ENCODE results near the gene CACNA2D4.

DNA sequence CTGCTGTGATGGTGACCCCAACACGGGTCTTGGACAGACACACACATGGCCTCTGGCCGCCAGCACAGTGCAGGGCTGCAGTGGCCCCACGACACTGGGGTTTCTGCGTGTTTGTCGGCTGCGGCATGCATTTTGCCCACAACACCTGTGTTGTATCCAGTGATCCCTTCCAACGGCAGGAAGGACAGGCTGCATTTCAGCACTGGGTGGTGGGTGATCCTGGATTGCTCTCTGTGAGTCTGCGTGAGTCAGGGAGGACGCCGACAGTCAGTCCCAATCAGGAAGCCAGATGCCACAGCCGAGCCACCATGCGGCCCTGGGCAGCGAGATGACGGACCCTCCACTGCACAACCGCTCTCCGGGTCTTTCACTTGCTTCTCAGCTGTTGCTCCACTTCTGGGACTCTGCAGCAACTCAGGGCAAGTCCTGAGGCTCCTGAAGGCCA is 77.4 kb downstream of the CACNA2D4 start:
- TF ChIP-seq, protein P1, sequence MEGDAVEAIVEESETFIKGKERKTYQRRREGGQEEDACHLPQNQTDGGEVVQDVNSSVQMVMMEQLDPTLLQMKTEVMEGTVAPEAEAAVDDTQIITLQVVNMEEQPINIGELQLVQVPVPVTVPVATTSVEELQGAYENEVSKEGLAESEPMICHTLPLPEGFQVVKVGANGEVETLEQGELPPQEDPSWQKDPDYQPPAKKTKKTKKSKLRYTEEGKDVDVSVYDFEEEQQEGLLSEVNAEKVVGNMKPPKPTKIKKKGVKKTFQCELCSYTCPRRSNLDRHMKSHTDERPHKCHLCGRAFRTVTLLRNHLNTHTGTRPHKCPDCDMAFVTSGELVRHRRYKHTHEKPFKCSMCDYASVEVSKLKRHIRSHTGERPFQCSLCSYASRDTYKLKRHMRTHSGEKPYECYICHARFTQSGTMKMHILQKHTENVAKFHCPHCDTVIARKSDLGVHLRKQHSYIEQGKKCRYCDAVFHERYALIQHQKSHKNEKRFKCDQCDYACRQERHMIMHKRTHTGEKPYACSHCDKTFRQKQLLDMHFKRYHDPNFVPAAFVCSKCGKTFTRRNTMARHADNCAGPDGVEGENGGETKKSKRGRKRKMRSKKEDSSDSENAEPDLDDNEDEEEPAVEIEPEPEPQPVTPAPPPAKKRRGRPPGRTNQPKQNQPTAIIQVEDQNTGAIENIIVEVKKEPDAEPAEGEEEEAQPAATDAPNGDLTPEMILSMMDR (IDR thresholded peaks at IDR 0.05): no peak
- TF ChIP-seq POLR2A (IDR thresholded peaks at IDR 0.05) (no peak), EP300 (IDR thresholded peaks at IDR 0.05) (no peak)

All from sigmoid colon (tissue), 4 donors.